ENCODE data around the gene RAB11FIP5.
A peak's percentile ranks its signal among the peaks of the same experiment; 100 is the strongest.

The RAB11FIP5 gene

DNA sequence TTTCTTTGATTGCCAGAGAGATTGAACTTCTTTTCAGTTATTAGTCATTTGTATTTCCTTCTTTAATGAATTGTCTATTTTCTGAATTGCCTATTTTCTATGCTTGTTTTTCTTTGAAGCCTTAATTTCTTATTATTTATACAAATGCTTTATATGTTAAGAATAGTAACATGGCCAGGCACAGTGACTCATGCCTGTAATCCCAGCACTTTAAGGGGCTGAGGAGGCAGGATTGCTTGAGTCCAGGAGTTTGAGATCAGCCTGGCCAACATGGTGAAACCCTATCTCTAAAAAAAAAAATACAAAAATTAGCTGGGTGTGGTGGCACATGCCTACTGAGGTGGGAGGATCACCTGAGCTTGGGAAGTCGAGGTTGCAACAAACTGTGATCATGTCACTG is 4.7 kb upstream of the RAB11FIP5 start:
- H3K4me3 ChIP-seq (ENCODE audit: low read depth, low read length), result no peak overlapping the region
- DNase-seq (ENCODE audit: low read depth), result no peak
- TF ChIP-seq, protein P1, sequence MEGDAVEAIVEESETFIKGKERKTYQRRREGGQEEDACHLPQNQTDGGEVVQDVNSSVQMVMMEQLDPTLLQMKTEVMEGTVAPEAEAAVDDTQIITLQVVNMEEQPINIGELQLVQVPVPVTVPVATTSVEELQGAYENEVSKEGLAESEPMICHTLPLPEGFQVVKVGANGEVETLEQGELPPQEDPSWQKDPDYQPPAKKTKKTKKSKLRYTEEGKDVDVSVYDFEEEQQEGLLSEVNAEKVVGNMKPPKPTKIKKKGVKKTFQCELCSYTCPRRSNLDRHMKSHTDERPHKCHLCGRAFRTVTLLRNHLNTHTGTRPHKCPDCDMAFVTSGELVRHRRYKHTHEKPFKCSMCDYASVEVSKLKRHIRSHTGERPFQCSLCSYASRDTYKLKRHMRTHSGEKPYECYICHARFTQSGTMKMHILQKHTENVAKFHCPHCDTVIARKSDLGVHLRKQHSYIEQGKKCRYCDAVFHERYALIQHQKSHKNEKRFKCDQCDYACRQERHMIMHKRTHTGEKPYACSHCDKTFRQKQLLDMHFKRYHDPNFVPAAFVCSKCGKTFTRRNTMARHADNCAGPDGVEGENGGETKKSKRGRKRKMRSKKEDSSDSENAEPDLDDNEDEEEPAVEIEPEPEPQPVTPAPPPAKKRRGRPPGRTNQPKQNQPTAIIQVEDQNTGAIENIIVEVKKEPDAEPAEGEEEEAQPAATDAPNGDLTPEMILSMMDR (conservative IDR thresholded peaks at IDR 0.05; ENCODE audit: low read depth, low read length), result no peak

DNA sequence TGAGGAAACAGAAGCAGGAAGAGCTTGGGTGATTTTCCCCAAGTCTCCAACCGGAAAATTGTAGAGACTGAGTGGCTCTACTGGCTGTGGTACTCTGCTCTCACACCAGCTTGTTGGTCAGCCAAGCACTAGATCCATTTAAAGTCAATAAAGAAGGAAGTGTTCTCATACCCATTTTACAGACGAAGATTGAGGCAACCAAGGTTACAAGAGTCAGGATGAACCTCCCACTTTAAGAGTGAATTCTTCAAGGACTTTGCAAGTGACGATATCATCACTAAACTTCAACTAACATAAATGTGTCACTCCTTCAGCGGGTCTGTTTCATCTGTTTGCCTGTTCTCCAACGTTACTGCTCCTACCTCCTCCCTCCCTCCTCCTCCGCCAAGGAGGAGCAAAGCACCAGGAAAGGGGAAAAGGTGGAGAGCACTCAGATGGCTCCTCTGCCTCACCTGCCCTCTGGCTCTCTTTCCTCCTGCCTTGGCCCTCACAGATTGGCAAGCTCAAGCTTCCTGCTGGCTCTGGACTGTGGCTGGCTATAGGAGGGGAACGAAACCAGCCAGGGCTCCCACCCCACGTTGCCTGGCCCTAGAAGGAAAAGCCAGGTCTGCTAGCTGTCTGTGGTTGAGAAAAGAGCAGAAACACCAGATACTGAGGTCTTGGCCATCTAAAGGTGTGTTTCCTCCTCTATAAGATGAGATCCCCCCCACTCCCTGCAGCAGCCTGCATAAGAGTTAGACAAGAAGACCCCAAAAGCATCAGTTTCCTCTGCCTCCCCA is 3.6 kb upstream of the RAB11FIP5 start:
- TF ChIP-seq, protein P1 (conservative IDR thresholded peaks at IDR 0.05; ENCODE audit: low read depth, low read length), result no peak
- no peak overlapping the region for H3K4me3 ChIP-seq (ENCODE audit: low read depth, low read length)
- no peak for DNase-seq (ENCODE audit: low read depth)

DNA sequence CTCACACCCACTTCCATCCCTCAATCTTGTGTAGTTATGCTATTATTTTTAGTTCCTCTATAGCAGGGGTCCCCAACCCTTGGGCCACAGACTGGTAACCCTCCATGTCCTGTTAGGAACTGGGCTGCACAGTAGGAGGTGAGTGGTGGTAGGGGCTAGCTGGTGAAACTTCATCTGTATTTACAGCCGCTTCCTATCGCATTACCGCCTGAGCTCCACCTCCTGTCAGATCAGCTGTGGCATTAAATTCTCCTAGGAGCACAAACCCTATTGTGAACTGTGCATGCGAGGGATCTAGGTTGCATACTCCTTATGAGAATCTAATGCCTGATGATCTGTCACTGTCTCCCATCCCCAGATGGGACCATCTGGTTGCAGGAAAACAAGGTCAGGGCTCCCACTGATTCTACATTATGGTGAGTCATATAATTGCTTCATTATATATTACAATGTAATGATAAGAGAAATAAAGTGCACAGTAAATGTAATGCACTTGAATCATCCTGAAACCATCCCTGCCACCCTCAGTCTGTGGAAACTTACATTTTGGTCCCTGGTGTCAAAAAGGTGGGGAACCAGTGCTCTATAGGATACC is 1.6 kb upstream of the RAB11FIP5 start:
- TF ChIP-seq, protein P1 (conservative IDR thresholded peaks at IDR 0.05; ENCODE audit: low read depth, low read length), result no peak
- no peak overlapping the region for H3K4me3 ChIP-seq (ENCODE audit: low read depth, low read length)
- DNase-seq (ENCODE audit: low read depth), result no peak

DNA sequence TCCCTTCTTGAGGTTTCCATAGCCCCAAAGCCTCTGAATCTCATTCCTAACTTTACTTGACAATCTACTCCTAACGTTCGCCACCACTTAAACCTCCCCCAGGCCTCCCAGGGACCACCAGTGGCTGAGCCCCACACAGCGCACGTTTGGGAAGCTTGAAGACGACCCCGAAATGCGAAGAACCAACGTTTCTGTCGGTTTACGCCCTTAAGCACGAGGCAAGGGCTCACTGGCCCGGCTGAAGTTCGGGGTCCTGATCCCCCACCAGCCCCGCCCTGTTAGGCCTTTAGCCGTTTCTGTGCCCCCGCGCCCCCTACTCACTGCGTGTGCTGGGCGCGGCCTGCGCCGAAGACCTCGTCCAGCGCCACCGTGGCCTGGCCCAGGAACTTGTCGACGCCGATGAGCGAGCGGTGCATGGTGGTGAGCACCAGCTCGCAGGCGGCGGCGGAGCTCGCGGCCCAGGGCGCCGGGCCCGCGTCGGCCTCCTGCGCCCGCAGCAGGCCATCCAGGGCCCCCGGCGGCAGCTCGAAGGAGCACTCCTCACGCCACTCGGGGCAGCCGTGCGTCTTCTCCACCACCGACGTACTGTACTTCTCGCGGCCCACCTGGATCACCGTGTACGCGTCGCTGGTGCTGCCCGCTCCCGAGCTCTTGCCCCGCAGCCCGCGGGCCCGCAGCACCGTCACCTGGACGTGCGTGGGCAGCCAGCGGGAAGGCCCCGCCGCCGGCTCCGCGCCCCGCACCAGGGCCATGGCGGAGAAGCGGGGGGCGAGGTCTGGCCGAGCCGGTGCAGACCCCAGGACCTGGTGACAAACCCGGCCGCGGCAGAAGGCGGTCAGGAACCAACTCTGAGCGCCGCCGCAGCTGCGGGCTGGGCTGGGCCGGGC is 479 bp downstream of the RAB11FIP5 start:
- TF ChIP-seq, protein P1 (conservative IDR thresholded peaks at IDR 0.05; ENCODE audit: low read depth, low read length), result no peak
- peak; percentile 59 for DNase-seq (ENCODE audit: low read depth)
- peak overlapping the region; percentile 77 for H3K4me3 ChIP-seq (ENCODE audit: low read depth, low read length)

DNA sequence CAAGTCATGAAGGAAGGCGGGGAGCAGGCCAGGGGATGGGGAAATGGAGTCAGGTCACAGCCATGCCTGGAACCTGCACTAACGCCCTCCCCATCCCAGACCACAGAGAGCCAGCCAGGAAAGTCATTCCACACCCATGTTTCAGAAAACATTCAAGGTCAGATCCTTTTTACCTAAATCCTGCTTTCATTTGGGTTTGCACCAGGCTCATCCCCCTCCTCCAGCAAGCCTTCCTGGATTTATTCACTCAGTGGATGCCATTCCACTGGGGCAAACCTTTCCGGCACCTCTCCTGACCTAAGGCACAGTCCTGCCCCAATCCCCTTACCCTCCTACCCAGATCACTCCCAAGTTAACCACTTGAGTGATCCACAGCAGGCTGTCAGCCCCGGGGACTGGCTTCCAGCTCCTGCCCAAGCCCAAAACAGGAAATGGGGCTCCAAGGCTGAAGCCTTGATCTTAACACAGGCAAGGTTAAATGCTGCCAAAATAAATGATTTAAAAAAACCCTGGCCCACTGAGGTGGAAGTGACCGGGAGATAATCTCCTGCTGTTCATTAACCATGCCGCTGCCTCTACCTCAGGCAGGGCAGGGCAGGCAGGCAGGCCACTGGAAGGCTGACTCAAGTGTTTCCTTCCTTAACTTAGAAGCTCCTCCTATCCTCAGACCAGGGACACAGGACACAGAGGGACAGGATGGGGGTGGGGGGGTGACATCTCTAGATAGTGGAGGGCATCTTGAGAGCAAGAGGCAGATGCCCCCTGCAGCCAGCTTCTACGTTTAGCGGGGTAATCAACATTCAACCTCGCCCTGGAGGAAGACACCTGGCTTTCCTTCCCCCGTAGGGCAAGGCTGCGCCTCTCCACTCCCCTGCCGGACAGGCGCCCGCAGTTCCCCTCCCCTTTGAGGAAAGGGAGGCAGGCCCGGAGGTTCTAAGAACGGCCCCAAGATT is 1.4 kb downstream of the RAB11FIP5 start:
- peak; percentile 42 for DNase-seq (ENCODE audit: low read depth)
- TF ChIP-seq, protein P1 (conservative IDR thresholded peaks at IDR 0.05; ENCODE audit: low read depth, low read length), result no peak
- peak overlapping the region; percentile 77 for H3K4me3 ChIP-seq (ENCODE audit: low read depth, low read length)

All from choroid plexus epithelial cell (primary cell).